Germinal center (tissue), 1 donor: Measurements from ENCODE around the gene DNMT3L.
"Not testable (repeated sequence)": the region's sequence is repeated elsewhere in the genome, so short reads cannot be mapped to it uniquely, and the experiment has no call there.

Experiments used
- DNase-seq: peaks from one replicate; pipeline ENCODE4 v3.0.0; 2012; ENCODE audit warnings: mixed read lengths, low spot score

Gene DNMT3L

GRCh38 chr21:44294391-44295162 lies 32.9 kb upstream of the DNMT3L start:
- no peak for DNase-seq

- no peak for DNase-seq
Measured at GRCh38 chr21:44293551-44294231, 32.0 kb upstream of the DNMT3L start.

- DNase-seq: no peak
Measured at GRCh38 chr21:44292812-44293195, 31.1 kb upstream of the DNMT3L start.

GRCh38 chr21:44291936-44292811 lies 30.5 kb upstream of the DNMT3L start:
- no peak for DNase-seq

- no peak for DNase-seq
Measured at GRCh38 chr21:44291078-44291935, 29.6 kb upstream of the DNMT3L start.

- DNase-seq: no peak
Measured at GRCh38 chr21:44290327-44291077, 28.8 kb upstream of the DNMT3L start.

GRCh38 chr21:44289381-44290010 lies 27.8 kb upstream of the DNMT3L start:
- DNase-seq: no peak

- DNase-seq: no peak
Measured at GRCh38 chr21:44288251-44289110, 26.8 kb upstream of the DNMT3L start.

- no peak for DNase-seq
Measured at GRCh38 chr21:44286716-44287632, 25.3 kb upstream of the DNMT3L start.

GRCh38 chr21:44286086-44286715 lies 24.5 kb upstream of the DNMT3L start:
- DNase-seq: no peak

- no peak for DNase-seq
Measured at GRCh38 chr21:44285138-44285992, 23.7 kb upstream of the DNMT3L start, which contains the start of gene AIRE. TSS of gene AIRE (plus strand) at chr21:44285876. CDS start at chr21:44286007, 131 bp downstream.

- no peak for DNase-seq
Measured at GRCh38 chr21:44283948-44284347, 22.3 kb upstream of the DNMT3L start.

GRCh38 chr21:44283211-44283785 lies 21.6 kb upstream of the DNMT3L start:
- not testable (repeated sequence) for DNase-seq

GRCh38 chr21:44282370-44282769 lies 20.7 kb upstream of the DNMT3L start:
- no peak for DNase-seq

GRCh38 chr21:44281801-44282200 lies 20.1 kb upstream of the DNMT3L start:
- DNase-seq: no peak
